RWPE2 (cell line): ENCODE results near the gene IRF7.

Experiments
- ATAC-seq: fragments of 200-7000 bp; cut with Tn5 transposase; 3 replicates; pipeline ENCODE4 v1.9.1; 2021; ENCODE audit warnings: low read depth
- DNase-seq: peaks from one replicate; pipeline ENCODE4 v3.0.0-alpha.2; 2020; ENCODE audit warnings: low spot score
- H3K27ac ChIP-seq: fragments of 450-650 bp; 2 replicates; pipeline ENCODE4 v1.5.1; 2017; ENCODE audit warnings: mild to moderate bottlenecking; ENCODE audit not compliant: poor library complexity, severe bottlenecking
- H3K27me3 ChIP-seq: fragments of 250-450 bp; sonication (Bioruptor Pico); 2 replicates; pipeline ENCODE4 v1.5.1; 2021; ENCODE audit warnings: mild to moderate bottlenecking, moderate library complexity; ENCODE audit not compliant: insufficient read depth, poor library complexity, severe bottlenecking
- H3K36me3 ChIP-seq: fragments of 250-450 bp; sonication (Bioruptor Pico); 2 replicates; pipeline ENCODE4 v1.5.1; 2020; ENCODE audit warnings: low read depth, mild to moderate bottlenecking, moderate library complexity
- H3K4me1 ChIP-seq: fragments of 250-450 bp; sonication (Bioruptor Pico); 2 replicates; pipeline ENCODE4 v1.5.1; 2021; ENCODE audit warnings: mild to moderate bottlenecking, moderate library complexity; ENCODE audit not compliant: insufficient read depth, poor library complexity, severe bottlenecking
- H3K4me3 ChIP-seq: fragments of 250-450 bp; sonication (Bioruptor Pico); 2 replicates; pipeline ENCODE4 v1.5.1; 2021; ENCODE audit warnings: mild to moderate bottlenecking, moderate library complexity; ENCODE audit not compliant: severe bottlenecking
- H3K9me3 ChIP-seq: fragments of 250-450 bp; sonication (Bioruptor Pico); 2 replicates; pipeline ENCODE4 v1.5.1; 2021; ENCODE audit warnings: mild to moderate bottlenecking, moderate library complexity; ENCODE audit not compliant: severe bottlenecking
- CTCF ChIP-seq: fragments of 450-650 bp; IDR thresholded peaks from one replicate; pipeline ENCODE4 v1.5.1; 2017; ENCODE audit warnings: mild to moderate bottlenecking, moderate library complexity; ENCODE audit not compliant: poor library complexity, severe bottlenecking

The IRF7 gene

DNA sequence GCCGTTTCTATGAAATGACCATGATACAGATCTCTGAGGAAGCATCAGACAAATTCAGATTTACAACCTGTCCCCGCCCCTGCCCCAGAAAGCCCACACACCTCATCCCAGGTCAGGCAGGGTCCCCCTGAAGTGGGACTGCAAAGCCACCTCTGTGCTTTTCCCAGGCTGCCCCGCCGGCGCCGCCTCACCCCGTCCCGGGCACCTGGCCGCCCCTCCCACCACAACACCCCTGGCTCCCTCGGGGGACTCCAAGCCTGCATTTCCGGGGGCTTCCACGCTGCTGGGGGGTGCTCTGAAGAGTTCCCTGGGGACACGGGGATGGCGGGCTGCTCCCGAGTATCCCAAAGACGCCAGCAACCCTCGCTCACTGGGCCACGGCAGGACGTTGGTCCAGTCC lies 44.5 kb upstream of the IRF7 start:
- H3K4me1 ChIP-seq, result no peaks in the 10 kb centered on the region
- no peak for TF ChIP-seq CTCF
- H3K4me3 ChIP-seq, result no peak overlapping the region
- H3K36me3 ChIP-seq, result peaks cover 46% of the 10 kb centered on the region
- ATAC-seq, result no peak
- DNase-seq, result no peak
- H3K27me3 ChIP-seq, result no peaks in the 10 kb centered on the region
- no peaks in the 10 kb centered on the region for H3K9me3 ChIP-seq
- H3K27ac ChIP-seq, result no peak overlapping the region

DNA sequence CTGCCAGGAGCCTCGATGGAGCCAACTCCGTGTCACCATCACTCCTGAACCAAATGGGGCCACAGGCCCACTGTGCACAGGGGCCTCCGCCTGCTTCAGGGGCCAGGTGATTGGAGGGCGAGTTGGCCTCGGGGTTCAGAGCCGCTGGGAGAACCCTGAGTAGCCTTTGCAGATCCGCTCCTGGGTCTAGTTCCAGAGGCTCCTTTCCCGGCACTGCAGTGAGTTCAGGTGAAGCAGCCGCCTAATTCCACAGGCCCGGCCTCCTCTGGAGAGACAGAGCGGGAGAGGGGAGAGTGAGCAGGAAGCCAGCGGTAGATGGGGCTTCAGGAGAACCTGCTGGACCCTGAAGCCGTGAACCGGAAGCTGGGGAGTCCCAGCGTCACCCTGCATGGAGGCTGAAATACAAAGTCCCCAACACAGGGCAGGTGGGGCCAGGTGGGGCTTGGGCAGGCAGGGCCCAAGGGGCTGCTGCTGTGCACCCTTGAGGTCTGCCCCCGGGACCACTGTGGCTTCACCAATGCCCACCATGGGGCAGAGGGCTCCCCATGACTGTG lies 43.9 kb upstream of the IRF7 start:
- no peak for TF ChIP-seq CTCF

DNA sequence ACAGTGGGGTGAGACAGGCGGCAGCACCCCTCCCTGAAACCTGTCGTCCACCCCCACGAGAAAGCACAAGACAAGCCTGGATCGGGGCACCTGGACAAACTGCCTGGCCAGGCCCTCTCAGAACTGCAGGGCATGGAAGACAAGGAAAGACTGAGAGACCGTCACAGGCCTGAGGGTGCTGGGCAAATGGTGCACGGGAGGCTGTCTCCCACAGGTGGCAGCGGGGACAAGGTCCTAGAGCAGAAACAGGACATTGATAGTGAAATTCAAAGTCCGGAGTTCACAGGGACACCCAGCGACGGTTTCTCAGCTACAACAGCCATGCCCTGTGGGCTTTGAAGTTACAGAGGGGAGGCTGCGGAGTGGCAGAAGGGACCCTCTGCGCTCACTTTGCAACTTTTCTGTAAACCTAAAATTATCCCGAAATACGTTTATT lies 42.0 kb upstream of the IRF7 start:
- H3K36me3 ChIP-seq, result peaks cover 39% of the 10 kb centered on the region
- ATAC-seq (no peak), DNase-seq (no peak)
- H3K4me1 ChIP-seq, result no peaks in the 10 kb centered on the region
- H3K27ac ChIP-seq, result no peak overlapping the region
- no peaks in the 10 kb centered on the region for H3K9me3 ChIP-seq
- no peak for TF ChIP-seq CTCF
- H3K4me3 ChIP-seq, result no peak overlapping the region
- H3K27me3 ChIP-seq, result no peaks in the 10 kb centered on the region

More for the DNA sequence above, 43.9 kb upstream of the IRF7 start:
- no peak overlapping the region for H3K27ac ChIP-seq
- no peak overlapping the region for H3K4me3 ChIP-seq
- no peaks in the 10 kb centered on the region for H3K9me3 ChIP-seq
- H3K4me1 ChIP-seq, result no peaks in the 10 kb centered on the region
- ATAC-seq (no peak), DNase-seq (no peak)
- H3K36me3 ChIP-seq, result peaks cover 50% of the 10 kb centered on the region
- no peaks in the 10 kb centered on the region for H3K27me3 ChIP-seq

- peaks cover 40% of the 10 kb centered on the region for H3K36me3 ChIP-seq
- no peak overlapping the region for H3K4me3 ChIP-seq
- TF ChIP-seq CTCF, result no peak
- DNase-seq (no peak), ATAC-seq (no peak)
- H3K9me3 ChIP-seq, result no peaks in the 10 kb centered on the region
- H3K4me1 ChIP-seq, result no peaks in the 10 kb centered on the region
- no peak overlapping the region for H3K27ac ChIP-seq
- H3K27me3 ChIP-seq, result no peaks in the 10 kb centered on the region
Observed at GRCh38 chr11:656866-657265, 41.1 kb upstream of the IRF7 start.

- Histone ChIP-seq H3K9me3 (no peaks in the 10 kb centered on the region), H3K27me3 (no peaks in the 10 kb centered on the region), H3K4me3 (no peak overlapping the region), H3K27ac (no peak overlapping the region), H3K36me3 (peaks cover 40% of the 10 kb centered on the region), H3K4me1 (no peaks in the 10 kb centered on the region)
- no peak for ATAC-seq
- no peak for DNase-seq
- no peak for TF ChIP-seq CTCF
Observed at GRCh38 chr11:656426-656825, 40.7 kb upstream of the IRF7 start.
